ENCODE results near the gene RNF10.

The RNF10 gene

GRCh38 chr12:120620624-120621023 is 86.5 kb downstream of the RNF10 start:
- TF ChIP-seq CTCF (conservative IDR thresholded peaks at IDR 0.05; ENCODE audit: low read length) = no peak
- DNase-seq (ENCODE audit: low read depth) = no peak
- H3K4me3 ChIP-seq (ENCODE audit: low read length) = no peak overlapping the region

DNA sequence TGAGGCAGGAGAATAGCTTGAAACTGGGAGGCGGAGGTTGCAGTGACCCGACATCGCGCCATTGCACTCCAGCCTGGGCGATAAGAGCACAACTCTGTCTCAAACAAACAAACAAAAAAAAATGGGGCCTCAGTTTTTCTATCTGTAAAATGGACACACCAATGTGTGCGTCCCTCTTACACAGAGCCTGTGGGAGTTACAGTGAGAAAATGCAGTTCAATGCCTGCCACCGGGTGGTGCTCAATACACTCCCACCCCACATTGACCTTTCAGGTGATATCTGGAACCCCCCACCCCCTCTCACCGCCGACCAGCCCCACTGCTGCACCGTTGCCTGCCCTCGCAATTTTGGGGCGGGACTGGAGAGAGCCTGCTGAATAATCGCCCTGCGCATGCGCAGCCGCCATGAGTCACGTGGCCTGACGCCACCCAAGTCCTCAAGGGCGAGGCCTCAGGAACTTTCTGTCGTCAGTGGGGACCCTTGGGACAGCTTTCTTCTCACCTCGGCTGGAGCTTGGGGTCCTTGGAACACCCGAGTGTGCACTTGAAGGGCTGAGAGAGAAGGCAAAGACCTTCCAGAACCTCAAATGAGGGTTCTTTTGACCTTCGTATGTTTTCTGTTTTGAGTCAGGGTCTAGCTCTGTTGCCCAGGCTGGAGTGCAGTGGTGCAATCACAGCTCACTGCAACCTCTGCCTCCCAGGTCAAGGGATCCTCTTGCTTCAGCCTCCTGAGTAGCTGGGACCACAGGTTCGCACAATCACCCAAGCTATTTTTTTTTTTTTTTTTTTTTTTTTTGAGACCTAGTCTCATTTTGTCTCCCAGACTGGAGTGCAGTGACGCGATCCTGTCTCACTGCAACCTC is 91.6 kb downstream of the RNF10 start:
- no peak for DNase-seq (ENCODE audit: low read depth)
- no peak overlapping the region for H3K4me3 ChIP-seq (ENCODE audit: low read length)
- TF ChIP-seq CTCF (conservative IDR thresholded peaks at IDR 0.05; ENCODE audit: low read length) = 0 out of 2 replicates have a peak, but pooled peaks have one; percentile 1

Measured in AG10803 (cell line).